ENCODE results near the gene GSTO2. TPM values are rescaled to one million over a fixed set of nuclear protein-coding genes. Genes with fewer than 3 reads are reported as not detected.
A peak's percentile ranks its signal among the peaks of the same experiment; 100 is the strongest.

The GSTO2 gene
- total and polyA plus RNA-seq, 2 of the 13 experiments (the other 11 are each of a cell fraction or from before 2014, with no cell fraction given) = 2.1 to 7.9 TPM

DNA sequence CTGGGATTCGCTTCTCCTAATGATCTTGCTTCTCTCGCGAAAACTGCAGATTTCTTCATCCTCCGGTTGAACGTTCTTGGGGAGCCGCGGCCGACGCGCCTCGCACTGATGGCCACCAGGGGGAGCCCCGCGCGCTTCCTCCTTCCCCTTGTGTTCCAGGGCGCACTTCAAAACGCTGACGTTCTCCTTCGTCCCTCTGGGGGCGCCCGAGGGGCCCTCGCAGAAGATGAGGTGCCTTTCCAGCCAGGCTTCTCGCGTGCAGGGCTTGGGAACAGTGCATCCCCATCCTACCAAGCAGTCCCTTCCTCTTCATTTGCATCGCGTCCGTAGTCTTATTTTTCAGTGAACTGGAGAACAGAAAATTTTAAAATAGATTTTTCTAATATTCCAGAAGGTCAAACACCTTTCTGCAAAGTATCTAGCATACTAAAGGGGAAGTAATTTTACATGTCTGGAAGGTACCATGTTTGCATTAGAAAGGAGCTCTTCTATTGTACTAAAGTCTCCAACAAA lies 22.5 kb downstream of the GSTO2 start (continued):
- TF ChIP-seq, protein P1, sequence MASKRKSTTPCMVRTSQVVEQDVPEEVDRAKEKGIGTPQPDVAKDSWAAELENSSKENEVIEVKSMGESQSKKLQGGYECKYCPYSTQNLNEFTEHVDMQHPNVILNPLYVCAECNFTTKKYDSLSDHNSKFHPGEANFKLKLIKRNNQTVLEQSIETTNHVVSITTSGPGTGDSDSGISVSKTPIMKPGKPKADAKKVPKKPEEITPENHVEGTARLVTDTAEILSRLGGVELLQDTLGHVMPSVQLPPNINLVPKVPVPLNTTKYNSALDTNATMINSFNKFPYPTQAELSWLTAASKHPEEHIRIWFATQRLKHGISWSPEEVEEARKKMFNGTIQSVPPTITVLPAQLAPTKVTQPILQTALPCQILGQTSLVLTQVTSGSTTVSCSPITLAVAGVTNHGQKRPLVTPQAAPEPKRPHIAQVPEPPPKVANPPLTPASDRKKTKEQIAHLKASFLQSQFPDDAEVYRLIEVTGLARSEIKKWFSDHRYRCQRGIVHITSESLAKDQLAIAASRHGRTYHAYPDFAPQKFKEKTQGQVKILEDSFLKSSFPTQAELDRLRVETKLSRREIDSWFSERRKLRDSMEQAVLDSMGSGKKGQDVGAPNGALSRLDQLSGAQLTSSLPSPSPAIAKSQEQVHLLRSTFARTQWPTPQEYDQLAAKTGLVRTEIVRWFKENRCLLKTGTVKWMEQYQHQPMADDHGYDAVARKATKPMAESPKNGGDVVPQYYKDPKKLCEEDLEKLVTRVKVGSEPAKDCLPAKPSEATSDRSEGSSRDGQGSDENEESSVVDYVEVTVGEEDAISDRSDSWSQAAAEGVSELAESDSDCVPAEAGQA (IDR thresholded peaks at IDR 0.05; ENCODE audit: low read depth) = no peak
- TF ChIP-seq, protein P1 (CRISPR knock-in tag; IDR thresholded peaks at IDR 0.05; ENCODE audit: borderline replicate concordance) = no peak
- no peak for TF ChIP-seq ZSCAN12 (CRISPR knock-in tag; IDR thresholded peaks at IDR 0.05)
- TF ChIP-seq ZNF7 (CRISPR knock-in tag; IDR thresholded peaks at IDR 0.05) = no peak
- TF ChIP-seq CHD4 (IDR thresholded peaks at IDR 0.05; ENCODE audit: borderline replicate concordance, low read length) = no peak
- no peak for TF ChIP-seq MIER2 (CRISPR knock-in tag; IDR thresholded peaks at IDR 0.05)
- no peak for TF ChIP-seq ZNF629 (CRISPR knock-in tag; conservative IDR thresholded peaks at IDR 0.05)
- no peak for TF ChIP-seq ZNF878 (CRISPR knock-in tag; IDR thresholded peaks at IDR 0.05)
- TF ChIP-seq TEAD3 (CRISPR knock-in tag; optimal IDR thresholded peaks at IDR 0.05; ENCODE audit: borderline replicate concordance) = peak; percentile 76
- TF ChIP-seq IRX3 (CRISPR knock-in tag; IDR thresholded peaks at IDR 0.05; ENCODE audit: borderline replicate concordance, low read depth) = no peak
- TF ChIP-seq SNRNP70 (IDR thresholded peaks at IDR 0.05; ENCODE audit: low read depth, low read length) = no peak
- no peak for TF ChIP-seq FOXA1 (IDR thresholded peaks at IDR 0.05)
- 0 out of 2 replicates have a peak, but pooled peaks have one; percentile 9 for TF ChIP-seq FOXA1 (CRISPR knock-in tag; IDR thresholded peaks at IDR 0.05)
- TF ChIP-seq SIX4 (CRISPR knock-in tag; IDR thresholded peaks at IDR 0.05) = no peak
- no peak for TF ChIP-seq NAIF1 (CRISPR knock-in tag; IDR thresholded peaks at IDR 0.05; ENCODE audit: borderline replicate concordance)
- TF ChIP-seq, protein P2, sequence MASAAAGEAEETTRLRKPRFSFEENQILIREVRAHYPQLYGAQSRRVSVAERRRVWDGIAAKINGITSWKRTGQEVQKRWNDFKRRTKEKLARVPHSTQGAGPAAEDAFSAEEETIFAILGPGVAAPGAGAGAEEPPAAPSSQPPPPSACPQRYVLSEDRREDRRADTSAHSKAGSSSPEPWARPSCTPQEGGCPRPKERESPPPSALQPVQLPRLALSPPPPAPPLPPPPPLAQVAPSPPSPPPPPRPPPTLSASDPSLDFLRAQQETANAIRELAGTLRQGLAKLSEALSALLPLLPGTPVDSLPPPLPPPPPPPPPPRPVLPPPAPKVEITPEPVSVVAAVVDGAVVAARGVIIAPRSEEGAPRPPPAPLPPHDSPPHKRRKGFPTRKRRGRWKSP (CRISPR knock-in tag; IDR thresholded peaks at IDR 0.05) = no peak
- no peak for TF ChIP-seq MED8 (CRISPR knock-in tag; IDR thresholded peaks at IDR 0.05; ENCODE audit: insufficient replicate concordance)
- peak; percentile 58 for TF ChIP-seq ELF1 (CRISPR knock-in tag; IDR thresholded peaks at IDR 0.05)
- TF ChIP-seq, protein P3, sequence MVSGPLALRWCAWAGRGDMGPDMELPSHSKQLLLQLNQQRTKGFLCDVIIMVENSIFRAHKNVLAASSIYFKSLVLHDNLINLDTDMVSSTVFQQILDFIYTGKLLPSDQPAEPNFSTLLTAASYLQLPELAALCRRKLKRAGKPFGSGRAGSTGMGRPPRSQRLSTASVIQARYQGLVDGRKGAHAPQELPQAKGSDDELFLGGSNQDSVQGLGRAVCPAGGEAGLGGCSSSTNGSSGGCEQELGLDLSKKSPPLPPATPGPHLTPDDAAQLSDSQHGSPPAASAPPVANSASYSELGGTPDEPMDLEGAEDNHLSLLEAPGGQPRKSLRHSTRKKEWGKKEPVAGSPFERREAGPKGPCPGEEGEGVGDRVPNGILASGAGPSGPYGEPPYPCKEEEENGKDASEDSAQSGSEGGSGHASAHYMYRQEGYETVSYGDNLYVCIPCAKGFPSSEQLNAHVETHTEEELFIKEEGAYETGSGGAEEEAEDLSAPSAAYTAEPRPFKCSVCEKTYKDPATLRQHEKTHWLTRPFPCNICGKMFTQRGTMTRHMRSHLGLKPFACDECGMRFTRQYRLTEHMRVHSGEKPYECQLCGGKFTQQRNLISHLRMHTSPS (CRISPR knock-in tag; IDR thresholded peaks at IDR 0.05; ENCODE audit: low read depth) = no peak
- TF ChIP-seq, protein P4, sequence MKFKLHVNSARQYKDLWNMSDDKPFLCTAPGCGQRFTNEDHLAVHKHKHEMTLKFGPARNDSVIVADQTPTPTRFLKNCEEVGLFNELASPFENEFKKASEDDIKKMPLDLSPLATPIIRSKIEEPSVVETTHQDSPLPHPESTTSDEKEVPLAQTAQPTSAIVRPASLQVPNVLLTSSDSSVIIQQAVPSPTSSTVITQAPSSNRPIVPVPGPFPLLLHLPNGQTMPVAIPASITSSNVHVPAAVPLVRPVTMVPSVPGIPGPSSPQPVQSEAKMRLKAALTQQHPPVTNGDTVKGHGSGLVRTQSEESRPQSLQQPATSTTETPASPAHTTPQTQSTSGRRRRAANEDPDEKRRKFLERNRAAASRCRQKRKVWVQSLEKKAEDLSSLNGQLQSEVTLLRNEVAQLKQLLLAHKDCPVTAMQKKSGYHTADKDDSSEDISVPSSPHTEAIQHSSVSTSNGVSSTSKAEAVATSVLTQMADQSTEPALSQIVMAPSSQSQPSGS (CRISPR knock-in tag; IDR thresholded peaks at IDR 0.05) = peak; percentile 60; the same call in 1 of the 2 replicates
- TF ChIP-seq IKZF1 (IDR thresholded peaks at IDR 0.05) = no peak
- TF ChIP-seq THYN1 (CRISPR knock-in tag; IDR thresholded peaks at IDR 0.05; ENCODE audit: borderline replicate concordance, low read depth) = no peak
- no peak for TF ChIP-seq SMARCC2 (IDR thresholded peaks at IDR 0.05)

Data from HepG2 (cell line).